Measurements from ENCODE around the gene POU3F3. TPM values are rescaled to one million over a fixed set of nuclear protein-coding genes. Genes with fewer than 3 reads are reported as not detected.

Gene POU3F3
- total and polyA plus RNA-seq, 2 of the 8 experiments (the other 6 are each of a cell fraction or from before 2014, with no cell fraction given), result 0.09 TPM; not detected in 1

GRCh38 chr2:104834431-104835153, 19.3 kb upstream of the POU3F3 start (continued):
- no peak for TF ChIP-seq RAD21 (IDR thresholded peaks at IDR 0.05 in 1 of 2, conservative IDR thresholded peaks at IDR 0.05 in 1 of 2; ENCODE audit: low read depth in 2 of 2, low read length in 2 of 2)
- no peak for TF ChIP-seq HDAC2 (IDR thresholded peaks at IDR 0.05; ENCODE audit: borderline replicate concordance in 1 of 2, low read depth in 2 of 2, low read length in 2 of 2)
- no peak for TF ChIP-seq SIRT6 (IDR thresholded peaks at IDR 0.05; ENCODE audit: low read length)
- TF ChIP-seq, protein P1, sequence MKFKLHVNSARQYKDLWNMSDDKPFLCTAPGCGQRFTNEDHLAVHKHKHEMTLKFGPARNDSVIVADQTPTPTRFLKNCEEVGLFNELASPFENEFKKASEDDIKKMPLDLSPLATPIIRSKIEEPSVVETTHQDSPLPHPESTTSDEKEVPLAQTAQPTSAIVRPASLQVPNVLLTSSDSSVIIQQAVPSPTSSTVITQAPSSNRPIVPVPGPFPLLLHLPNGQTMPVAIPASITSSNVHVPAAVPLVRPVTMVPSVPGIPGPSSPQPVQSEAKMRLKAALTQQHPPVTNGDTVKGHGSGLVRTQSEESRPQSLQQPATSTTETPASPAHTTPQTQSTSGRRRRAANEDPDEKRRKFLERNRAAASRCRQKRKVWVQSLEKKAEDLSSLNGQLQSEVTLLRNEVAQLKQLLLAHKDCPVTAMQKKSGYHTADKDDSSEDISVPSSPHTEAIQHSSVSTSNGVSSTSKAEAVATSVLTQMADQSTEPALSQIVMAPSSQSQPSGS (IDR thresholded peaks at IDR 0.05; ENCODE audit: low read length), result no peak
